ENCODE measurements around the gene NR3C2.

DNA sequence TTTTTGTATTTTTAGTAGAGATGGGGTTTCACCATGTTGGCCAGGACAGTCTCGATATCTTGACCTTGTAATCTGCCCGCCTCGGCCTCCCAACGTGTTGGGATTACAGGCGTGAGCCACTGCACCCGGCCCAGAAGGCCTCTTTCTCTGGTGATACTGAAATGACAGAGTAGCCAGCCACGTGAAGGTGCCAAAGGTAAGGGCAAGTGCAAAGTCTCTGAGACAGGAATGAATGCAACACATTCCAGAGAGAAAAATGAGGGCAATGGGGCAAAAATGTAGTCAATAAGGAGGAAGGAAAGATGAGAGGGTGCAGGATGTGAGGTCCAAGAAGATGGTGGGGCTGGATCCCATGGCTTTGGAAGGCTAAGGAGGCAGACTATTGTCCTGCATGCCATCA, 176.0 kb downstream of the NR3C2 start:
- TF ChIP-seq, protein P1, sequence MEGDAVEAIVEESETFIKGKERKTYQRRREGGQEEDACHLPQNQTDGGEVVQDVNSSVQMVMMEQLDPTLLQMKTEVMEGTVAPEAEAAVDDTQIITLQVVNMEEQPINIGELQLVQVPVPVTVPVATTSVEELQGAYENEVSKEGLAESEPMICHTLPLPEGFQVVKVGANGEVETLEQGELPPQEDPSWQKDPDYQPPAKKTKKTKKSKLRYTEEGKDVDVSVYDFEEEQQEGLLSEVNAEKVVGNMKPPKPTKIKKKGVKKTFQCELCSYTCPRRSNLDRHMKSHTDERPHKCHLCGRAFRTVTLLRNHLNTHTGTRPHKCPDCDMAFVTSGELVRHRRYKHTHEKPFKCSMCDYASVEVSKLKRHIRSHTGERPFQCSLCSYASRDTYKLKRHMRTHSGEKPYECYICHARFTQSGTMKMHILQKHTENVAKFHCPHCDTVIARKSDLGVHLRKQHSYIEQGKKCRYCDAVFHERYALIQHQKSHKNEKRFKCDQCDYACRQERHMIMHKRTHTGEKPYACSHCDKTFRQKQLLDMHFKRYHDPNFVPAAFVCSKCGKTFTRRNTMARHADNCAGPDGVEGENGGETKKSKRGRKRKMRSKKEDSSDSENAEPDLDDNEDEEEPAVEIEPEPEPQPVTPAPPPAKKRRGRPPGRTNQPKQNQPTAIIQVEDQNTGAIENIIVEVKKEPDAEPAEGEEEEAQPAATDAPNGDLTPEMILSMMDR (IDR thresholded peaks at IDR 0.05; ENCODE audit: poor library complexity, severe bottlenecking) = no peak
- no peak for TF ChIP-seq POLR2AphosphoS5 (IDR thresholded peaks at IDR 0.05)
- no peak for TF ChIP-seq EZH2 (IDR thresholded peaks at IDR 0.05; ENCODE audit: borderline replicate concordance, insufficient read depth, low read length, poor library complexity, severe bottlenecking)
- no peak for TF ChIP-seq EP300 (conservative IDR thresholded peaks at IDR 0.05; ENCODE audit: poor library complexity, severe bottlenecking)
- no peak for TF ChIP-seq TAF1 (IDR thresholded peaks at IDR 0.05; ENCODE audit: low read depth)

Measured in neural cell (in vitro differentiated cells).